Caco-2 (cell line): Measurements from ENCODE around the gene SLC38A11. TPM values are rescaled to one million over a fixed set of nuclear protein-coding genes. Genes with fewer than 3 reads are reported as not detected.

Experiments
- BruUV-seq: library from RNA; stranded (reverse); fragments of 400-500 nt; replicated peaks from 2 replicates; lab custom pipeline; 2021; lab: Mats Ljungman, UMichigan
- CTCF ChIA-PET: fragments of 300-600 bp; sonication (Branson Sonifier 250); formaldehyde crosslinking; loops from one replicate; lab custom pipeline; 2022; ENCODE audit warnings: antibody characterized with exemption; lab: Charles Lee
- POLR2A ChIA-PET: fragments of 300-600 bp; sonication (Branson Sonifier 250); formaldehyde crosslinking; loops from one replicate; lab custom pipeline; 2022; ENCODE audit warnings: antibody characterized with exemption; lab: Charles Lee
- DNase-seq, 2 experiments: peaks; one replicate each; pipeline versions ENCODE4 v3.0.0 to v3.0.0-alpha.2; 2020 to 2022
- H3K27me3 ChIP-seq: replicated peaks from 2 replicates; pipeline ENCODE4 v1.6.0; 2011; ENCODE audit warnings: low read length; ENCODE audit not compliant: control insufficient read depth, insufficient read depth
- H3K36me3 ChIP-seq: 2 replicates; pipeline ENCODE4 v1.5.1; 2011; ENCODE audit warnings: low read length; ENCODE audit not compliant: control insufficient read depth, insufficient read depth
- H3K4me1 ChIP-seq: fragments of 250-450 bp; sonication (Bioruptor Pico); 2 replicates; pipeline ENCODE4 v1.5.1; 2020; ENCODE audit warnings: mild to moderate bottlenecking
- H3K4me3 ChIP-seq: 2 replicates; pipeline ENCODE4 v1.5.1; 2011; ENCODE audit warnings: low read depth, mild to moderate bottlenecking, control low read depth, low read length
- H3K9me3 ChIP-seq: fragments of 250-450 bp; sonication (Bioruptor Pico); 2 replicates; pipeline ENCODE4 v1.5.1; 2020; ENCODE audit warnings: mild to moderate bottlenecking, moderate library complexity
- H3K27ac Mint-ChIP-seq: one replicate; pipeline ENCODE4 v1.8.0; 2022; ENCODE audit warnings: mixed read lengths; ENCODE audit not compliant: unreplicated experiment
- H3K27me3 Mint-ChIP-seq: one replicate; pipeline ENCODE4 v1.8.0; 2022; ENCODE audit warnings: mixed read lengths; ENCODE audit not compliant: insufficient read depth, unreplicated experiment
- H3K36me3 Mint-ChIP-seq: one replicate; pipeline ENCODE4 v1.8.0; 2022; ENCODE audit warnings: mild to moderate bottlenecking, mixed read lengths; ENCODE audit not compliant: insufficient read depth, unreplicated experiment
- H3K4me1 Mint-ChIP-seq: one replicate; pipeline ENCODE4 v1.8.0; 2022; ENCODE audit warnings: low read depth, mixed read lengths; ENCODE audit not compliant: unreplicated experiment
- H3K4me3 Mint-ChIP-seq: one replicate; pipeline ENCODE4 v1.8.0; 2022; ENCODE audit warnings: mild to moderate bottlenecking, moderate library complexity, mixed read lengths; ENCODE audit not compliant: unreplicated experiment
- H3K9me3 Mint-ChIP-seq: one replicate; pipeline ENCODE4 v1.8.0; 2022; ENCODE audit warnings: mixed read lengths; ENCODE audit not compliant: unreplicated experiment
- CTCF ChIP-seq, 2 experiments: fragments of 200-600 bp in 1 of 2; IDR thresholded peaks; 1 replicate in 1 of 2; 2 replicates in 1 of 2; pipeline versions ENCODE4 v1.5.1 to v1.8.0; 2011 to 2022; ENCODE audit warnings: antibody characterized with exemption in 1 of 2, control low read depth in 1 of 2, inconsistent platforms in 1 of 2, low read depth in 1 of 2, low read length in 1 of 2, mild to moderate bottlenecking in 1 of 2, moderate library complexity in 1 of 2; ENCODE audit not compliant: insufficient read depth in 1 of 2, severe bottlenecking in 1 of 2, unreplicated experiment in 1 of 2
- intact Hi-C: fragments of 100-400 bp; cut with micrococcal nuclease; formaldehyde crosslinking; loops from one replicate; pipeline ENCODE4 v1.10.0; 2022; ENCODE audit not compliant: unreplicated experiment
- total RNA-seq: library from RNA; stranded (reverse); gene quantifications from 2 replicates; pipeline ENCODE4 v1.2.3, GENCODE V29; 2022

Gene SLC38A11
- total RNA-seq, 1 experiment from 2014 or later: 1.6 TPM

DNA sequence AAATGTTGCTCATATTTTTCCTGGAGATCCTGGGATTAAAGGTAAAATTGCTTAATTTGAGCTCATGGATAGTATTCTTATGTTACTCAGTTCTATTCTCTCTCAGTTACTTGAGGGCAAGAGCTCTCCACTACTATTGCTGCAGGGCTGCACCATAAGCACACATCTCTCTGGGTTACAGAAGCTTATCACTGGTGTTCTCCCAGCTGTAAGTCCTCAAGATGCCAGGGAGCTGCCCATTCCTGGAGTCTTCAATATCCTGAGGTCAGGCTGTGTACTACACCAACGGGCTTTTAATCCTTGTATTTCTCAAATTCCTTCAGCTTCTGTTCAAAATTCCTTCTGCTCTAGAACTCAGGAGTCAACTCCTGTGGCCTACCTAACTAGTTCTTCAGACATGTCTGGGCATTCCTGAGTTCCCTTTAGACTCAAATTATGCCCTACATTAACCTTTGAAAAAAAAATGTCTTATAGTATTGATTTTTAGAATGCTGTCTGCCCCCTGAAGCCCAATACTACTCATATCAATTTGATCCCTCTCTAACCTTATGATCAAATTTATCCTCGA lies 96.0 kb downstream of the SLC38A11 start:
- Histone ChIP-seq H3K27me3 (no peaks in the 10 kb centered on the region), H3K9me3 (no peaks in the 10 kb centered on the region), H3K4me3 (no peak overlapping the region), H3K36me3 (no peaks in the 10 kb centered on the region), H3K4me1 (no peaks in the 10 kb centered on the region)
- Mint-ChIP-seq H3K27me3 (no peaks in the 10 kb centered on the region), H3K9me3 (peaks cover 9% of the 10 kb centered on the region), H3K36me3 (no peaks in the 10 kb centered on the region), H3K4me1 (no peaks in the 10 kb centered on the region), H3K4me3 (no peak overlapping the region), H3K27ac (no peak overlapping the region)
- no peak for TF ChIP-seq CTCF (IDR thresholded peaks at IDR 0.05; ENCODE audit: insufficient read depth in 1 of 2, low read depth in 1 of 2, low read length in 1 of 2, severe bottlenecking in 1 of 2, unreplicated experiment in 1 of 2)
- intact Hi-C loops: no loop called here
- ChIA-PET CTCF (no interaction called here), POLR2A (no interaction called here)
- no TSS peak for BruUV-seq
- no peak for DNase-seq

- Mint-ChIP-seq H3K27ac (no peak overlapping the region), H3K27me3 (no peaks in the 10 kb centered on the region), H3K4me1 (no peaks in the 10 kb centered on the region), H3K4me3 (no peak overlapping the region), H3K36me3 (no peaks in the 10 kb centered on the region), H3K9me3 (no peaks in the 10 kb centered on the region)
- Histone ChIP-seq H3K9me3 (no peaks in the 10 kb centered on the region), H3K27me3 (no peaks in the 10 kb centered on the region), H3K4me1 (peaks cover 10% of the 10 kb centered on the region; the same call in 1 of the 2 replicates), H3K4me3 (no peak overlapping the region), H3K36me3 (no peaks in the 10 kb centered on the region)
- no TSS peak for BruUV-seq
- no peak for DNase-seq
- intact Hi-C loops: no loop called here
- no peak for TF ChIP-seq CTCF (IDR thresholded peaks at IDR 0.05; ENCODE audit: insufficient read depth in 1 of 2, low read depth in 1 of 2, low read length in 1 of 2, severe bottlenecking in 1 of 2, unreplicated experiment in 1 of 2)
- ChIA-PET CTCF (interaction anchor here (1.0 kb wide), 1 partner anchor 10 kb away, joined by 5 read pairs; the partner anchor contains the start of gene COBLL1), POLR2A (no interaction called here)
Observed at GRCh38 chr2:164852086-164852485, 103.2 kb downstream of the SLC38A11 start.

- H3K4me3 Mint-ChIP-seq: no peak overlapping the region
- ChIA-PET CTCF (interaction anchor here (0.5 kb wide), 1 partner anchor 1292 kb away, joined by 3 read pairs; no protein-coding TSS in a partner anchor), POLR2A (interaction anchor here (1.0 kb wide), 1 partner anchor 8 kb away, joined by 3 read pairs; the partner anchor contains the start of gene COBLL1)
- Histone ChIP-seq H3K36me3 (no peaks in the 10 kb centered on the region), H3K4me1 (peaks cover 10% of the 10 kb centered on the region; the same call in 1 of the 2 replicates), H3K9me3 (no peaks in the 10 kb centered on the region), H3K27me3 (no peaks in the 10 kb centered on the region), H3K4me3 (no peak overlapping the region)
- H3K4me1 Mint-ChIP-seq: no peaks in the 10 kb centered on the region
- H3K27ac Mint-ChIP-seq: no peak overlapping the region
- no peak for DNase-seq
- no TSS peak for BruUV-seq
- H3K36me3 Mint-ChIP-seq: no peaks in the 10 kb centered on the region
- H3K27me3 Mint-ChIP-seq: no peaks in the 10 kb centered on the region
- TF ChIP-seq CTCF (IDR thresholded peaks at IDR 0.05; ENCODE audit: insufficient read depth in 1 of 2, low read depth in 1 of 2, low read length in 1 of 2, severe bottlenecking in 1 of 2, unreplicated experiment in 1 of 2): no peak
- intact Hi-C loops: no loop called here
- no peaks in the 10 kb centered on the region for H3K9me3 Mint-ChIP-seq
Observed at GRCh38 chr2:164850235-164850634, 105.1 kb downstream of the SLC38A11 start.
